Astrocyte of the spinal cord (primary cell): ENCODE data around the gene ALPG.

ENCODE experiments used
- DNase-seq: peaks from one replicate; pipeline ENCODE4 v3.0.0; 2011; ENCODE audit warnings: low read depth, low spot score
- H3K4me3 ChIP-seq: 2 replicates; pipeline ENCODE4 v1.5.1; 2011; ENCODE audit warnings: low read depth, mild to moderate bottlenecking, low read length, moderate library complexity
- in situ Hi-C: cut with HindIII; loops from 2 replicates; pipeline ENCODE4 v1.10.0; 2017; ENCODE audit warnings: low sequenced_read_pairs
- TF ChIP-seq, protein P1 (sequence below): IDR thresholded peaks from 2 replicates; pipeline ENCODE4 v1.5.1; 2012; ENCODE audit warnings: low read depth, mild to moderate bottlenecking, low read length, inconsistent platforms

ALPG gene

GRCh38 chr2:232415138-232415690, 8.6 kb downstream of the ALPG start:
- H3K4me3 ChIP-seq: no peak overlapping the region

DNA sequence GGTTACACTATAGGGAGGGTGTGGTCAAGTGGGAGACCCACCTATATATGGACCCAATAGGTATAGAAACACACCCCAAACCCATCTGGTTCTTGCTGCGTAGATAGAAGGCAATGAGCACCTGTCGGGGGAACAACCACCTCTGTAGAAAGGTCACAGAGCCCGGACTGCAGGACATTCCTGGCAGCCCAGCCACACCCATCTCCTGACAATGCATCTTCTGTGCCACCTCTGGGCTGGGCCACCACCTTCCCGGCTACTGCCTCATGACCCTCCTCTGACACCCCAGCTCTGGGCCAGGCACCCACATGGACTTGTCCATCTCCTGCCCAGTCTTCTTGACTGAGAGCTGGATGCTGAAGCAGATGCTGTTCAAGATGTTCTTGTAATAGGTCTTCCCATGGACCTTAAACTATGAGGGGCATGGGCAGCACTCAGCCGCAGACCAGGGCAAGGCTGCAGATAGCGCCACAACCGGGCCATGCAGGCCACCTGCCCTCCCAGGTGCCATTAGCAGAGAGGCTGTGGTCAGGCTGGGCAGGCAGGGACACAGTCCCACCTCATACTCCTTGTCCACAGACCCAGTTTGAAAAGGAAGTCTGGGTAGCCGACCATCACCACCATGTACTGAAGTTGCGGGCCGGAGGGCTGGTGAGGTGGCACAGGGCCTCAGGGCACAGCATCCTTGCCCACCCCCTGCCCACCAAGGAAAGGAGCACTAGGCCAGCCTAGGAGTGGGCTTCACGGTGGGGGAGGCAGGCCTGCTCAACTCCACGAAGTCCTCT, 9.3 kb downstream of the ALPG start:
- no peak overlapping the region for H3K4me3 ChIP-seq
- DNase-seq: no peak
- in situ Hi-C loops: no loop called here
- TF ChIP-seq, protein P1, sequence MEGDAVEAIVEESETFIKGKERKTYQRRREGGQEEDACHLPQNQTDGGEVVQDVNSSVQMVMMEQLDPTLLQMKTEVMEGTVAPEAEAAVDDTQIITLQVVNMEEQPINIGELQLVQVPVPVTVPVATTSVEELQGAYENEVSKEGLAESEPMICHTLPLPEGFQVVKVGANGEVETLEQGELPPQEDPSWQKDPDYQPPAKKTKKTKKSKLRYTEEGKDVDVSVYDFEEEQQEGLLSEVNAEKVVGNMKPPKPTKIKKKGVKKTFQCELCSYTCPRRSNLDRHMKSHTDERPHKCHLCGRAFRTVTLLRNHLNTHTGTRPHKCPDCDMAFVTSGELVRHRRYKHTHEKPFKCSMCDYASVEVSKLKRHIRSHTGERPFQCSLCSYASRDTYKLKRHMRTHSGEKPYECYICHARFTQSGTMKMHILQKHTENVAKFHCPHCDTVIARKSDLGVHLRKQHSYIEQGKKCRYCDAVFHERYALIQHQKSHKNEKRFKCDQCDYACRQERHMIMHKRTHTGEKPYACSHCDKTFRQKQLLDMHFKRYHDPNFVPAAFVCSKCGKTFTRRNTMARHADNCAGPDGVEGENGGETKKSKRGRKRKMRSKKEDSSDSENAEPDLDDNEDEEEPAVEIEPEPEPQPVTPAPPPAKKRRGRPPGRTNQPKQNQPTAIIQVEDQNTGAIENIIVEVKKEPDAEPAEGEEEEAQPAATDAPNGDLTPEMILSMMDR: no peak

More at GRCh38 chr2:232415138-232415690, 8.6 kb downstream of the ALPG start:
- TF ChIP-seq, protein P1: no peak
- DNase-seq: no peak
- in situ Hi-C loops: no loop called here

DNA sequence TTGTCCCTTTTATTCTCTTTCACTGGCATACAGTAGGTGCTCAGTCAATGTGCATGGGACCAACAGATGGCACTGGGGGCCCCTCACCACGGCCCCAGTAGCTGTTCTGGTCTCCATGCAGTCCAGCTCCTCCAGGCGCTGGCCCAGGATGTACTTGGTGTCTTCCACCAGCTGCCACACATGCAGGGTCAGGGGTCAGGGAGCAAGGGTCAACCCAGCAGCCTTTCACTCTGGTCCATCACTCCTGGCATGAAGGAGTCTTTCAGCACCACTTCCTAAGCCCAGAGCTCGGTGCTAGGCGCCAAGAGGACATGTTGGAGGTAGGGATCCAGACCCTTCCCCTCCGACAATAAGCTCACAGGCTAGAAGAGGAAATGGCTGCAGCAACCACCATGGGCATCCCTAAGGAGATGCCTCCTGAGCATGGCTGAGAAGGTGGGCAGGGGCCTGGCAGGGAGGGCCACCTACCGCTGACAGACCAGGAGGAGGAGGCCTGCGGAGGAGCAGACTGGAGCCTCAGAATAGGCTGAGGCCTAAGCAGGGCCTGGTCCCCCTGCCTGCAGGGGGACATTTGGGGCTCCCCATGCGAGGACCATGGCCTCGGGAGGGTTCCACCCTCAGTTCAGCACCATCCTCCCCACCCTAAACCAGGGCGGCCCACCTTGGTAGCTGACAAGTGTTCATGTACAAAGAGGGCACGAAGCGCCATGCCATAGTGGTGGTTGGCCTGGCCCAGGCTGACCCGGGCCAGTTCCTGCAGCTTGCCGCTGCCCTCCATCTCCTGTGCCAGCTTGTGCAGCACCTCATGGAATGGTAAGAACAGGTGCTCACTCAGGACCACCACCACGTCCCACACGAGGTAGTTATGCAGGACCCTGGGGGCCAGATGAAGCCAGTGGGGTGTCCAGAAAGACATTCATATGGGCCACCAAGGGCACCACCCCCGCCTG, 10.2 kb downstream of the ALPG start:
- H3K4me3 ChIP-seq: no peak overlapping the region
- DNase-seq: no peak
- in situ Hi-C loops: no loop called here
- TF ChIP-seq, protein P1: no peak

DNA sequence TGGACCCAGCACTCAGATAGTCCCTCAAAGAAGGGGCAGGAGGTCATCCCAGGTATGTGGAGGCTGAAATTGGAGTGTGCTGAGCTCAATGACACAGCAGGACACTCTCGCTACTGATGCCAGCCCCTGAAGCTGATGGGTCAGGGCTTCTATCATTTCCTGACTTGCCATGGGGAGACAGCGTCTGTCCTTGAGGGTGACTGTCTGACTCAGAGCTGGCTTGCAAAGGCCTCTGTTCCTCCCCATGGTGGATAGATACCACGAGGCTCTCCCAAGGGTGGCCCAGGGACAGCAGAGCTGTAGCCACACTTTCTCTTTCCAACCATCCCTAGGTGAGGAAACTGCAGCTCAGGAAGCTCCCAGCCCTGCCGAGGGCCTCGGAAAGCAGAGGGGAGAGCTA, 10.8 kb downstream of the ALPG start:
- no peak overlapping the region for H3K4me3 ChIP-seq
- no peak for DNase-seq
- in situ Hi-C loops: no loop called here
- TF ChIP-seq, protein P1: no peak

DNA sequence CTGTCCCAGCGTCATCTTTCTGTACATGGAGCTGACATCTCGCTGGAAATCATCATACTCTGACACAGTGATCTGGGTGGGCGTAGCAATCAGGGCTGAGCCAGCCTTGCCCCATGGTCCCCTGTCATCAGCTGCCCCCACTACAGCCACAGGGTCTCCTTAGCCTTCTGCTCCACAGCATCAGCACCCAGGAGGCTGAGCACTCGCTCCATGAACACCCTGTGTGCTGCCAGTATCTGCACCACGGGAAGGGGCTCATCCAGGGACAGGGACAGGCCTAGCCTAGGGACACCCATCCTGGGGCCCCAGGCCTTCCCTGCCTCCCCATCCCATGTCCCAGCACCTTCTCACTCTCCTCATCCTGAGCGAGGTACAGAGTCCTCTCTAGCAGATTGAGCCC, 11.4 kb downstream of the ALPG start:
- H3K4me3 ChIP-seq: no peak overlapping the region
- TF ChIP-seq, protein P1: no peak
- in situ Hi-C loops: no loop called here
- DNase-seq: no peak

DNA sequence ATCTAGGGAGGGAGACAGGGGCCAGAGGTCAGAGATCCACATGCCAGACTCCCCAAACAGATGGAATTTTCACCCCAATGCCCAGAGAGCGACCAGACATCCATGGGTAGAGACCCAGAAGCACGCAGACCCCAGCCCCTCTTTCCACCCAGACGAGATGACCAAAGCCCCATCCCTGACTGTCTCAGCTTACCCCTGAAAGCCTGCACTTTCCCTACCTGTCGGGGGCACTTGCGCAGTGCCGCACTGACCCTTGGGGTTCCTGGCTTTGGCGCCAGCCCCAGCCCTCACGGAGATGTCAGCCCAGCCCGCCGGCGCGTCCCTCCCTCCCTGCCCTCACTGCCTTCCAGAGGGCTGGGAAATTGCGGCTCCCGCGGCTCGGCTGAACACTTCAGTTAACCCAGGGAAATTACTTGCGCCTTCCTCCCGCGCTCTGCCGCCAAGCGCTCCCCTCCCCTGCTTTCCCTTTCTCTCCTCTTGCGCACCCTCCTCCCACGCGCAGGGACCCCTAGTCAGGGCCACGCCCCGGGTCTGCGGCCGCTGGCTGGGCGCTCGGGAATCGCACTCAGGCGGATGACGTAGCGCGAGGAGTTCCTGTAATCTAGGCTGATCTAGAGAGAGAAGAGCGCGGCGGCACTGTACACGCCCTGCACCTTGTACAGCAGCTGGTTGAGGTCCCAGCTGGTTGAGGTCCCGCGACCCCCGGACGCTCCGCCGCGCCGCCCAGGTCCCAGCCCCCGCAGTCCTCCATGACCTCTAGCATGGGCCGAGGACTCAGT, 12.0 kb downstream of the ALPG start:
- TF ChIP-seq, protein P1: no peak
- in situ Hi-C loops: no loop called here
- no peak for DNase-seq
- H3K4me3 ChIP-seq: no peak overlapping the region
